T1000 (cell line): ENCODE results near the gene PLA2G4D.

ENCODE experiments used
- DNase-seq: peaks from one replicate; lab custom pipeline; 2025; ENCODE audit warnings: mixed read lengths; lab: John Stamatoyannopoulos, UW

PLA2G4D gene

GRCh38 chr15:42053914-42054313, 40.4 kb downstream of the PLA2G4D start:
- no peak for DNase-seq

GRCh38 chr15:42053010-42053409, 41.4 kb downstream of the PLA2G4D start:
- no peak for DNase-seq

- no peak for DNase-seq
These were observed 43.7 kb downstream of the PLA2G4D start for GRCh38 chr15:42050484-42051255.

- DNase-seq: no peak
These were observed 45.6 kb downstream of the PLA2G4D start for GRCh38 chr15:42048821-42049200.

GRCh38 chr15:42048080-42048820, 46.1 kb downstream of the PLA2G4D start:
- DNase-seq: no peak

- DNase-seq: no peak
These were observed 47.8 kb downstream of the PLA2G4D start for GRCh38 chr15:42046597-42046996.

- no peak for DNase-seq
These were observed 49.1 kb downstream of the PLA2G4D start for GRCh38 chr15:42045211-42045615.

GRCh38 chr15:42042602-42043400, 51.6 kb downstream of the PLA2G4D start:
- no peak for DNase-seq

GRCh38 chr15:42038401-42038800, 56.0 kb downstream of the PLA2G4D start:
- DNase-seq: no peak

- DNase-seq: no peak
These were observed 56.7 kb downstream of the PLA2G4D start for GRCh38 chr15:42037656-42038055.

- DNase-seq: no peak
These were observed 57.4 kb downstream of the PLA2G4D start for GRCh38 chr15:42036966-42037365.

GRCh38 chr15:42036112-42036905, 58.1 kb downstream of the PLA2G4D start:
- no peak for DNase-seq

GRCh38 chr15:42035435-42035761, 59.0 kb downstream of the PLA2G4D start:
- DNase-seq: no peak

- DNase-seq: no peak
These were observed 59.5 kb downstream of the PLA2G4D start for GRCh38 chr15:42034628-42035434.

GRCh38 chr15:42033214-42033873, 61.0 kb downstream of the PLA2G4D start:
- DNase-seq: no peak

GRCh38 chr15:42032376-42033213, 61.8 kb downstream of the PLA2G4D start:
- no peak for DNase-seq

GRCh38 chr15:42031198-42031915, 63.0 kb downstream of the PLA2G4D start:
- DNase-seq: no peak

GRCh38 chr15:42027521-42027920, 66.8 kb downstream of the PLA2G4D start:
- DNase-seq: no peak

- no peak for DNase-seq
These were observed 70.1 kb downstream of the PLA2G4D start for GRCh38 chr15:42024303-42024702.
